GM10847 (cell line): Measurements from ENCODE around the gene PIM3.

Source experiments
- POLR2A ChIP-seq: IDR thresholded peaks from 2 replicates; pipeline ENCODE4 v1.6.1; 2011; ENCODE audit not compliant: insufficient read length; ENCODE audit errors: extremely low read depth

Gene PIM3

GRCh38 chr22:50008151-50009040 is 47.8 kb downstream of the PIM3 start:
- no peak for TF ChIP-seq POLR2A

GRCh38 chr22:50009251-50009650 is 48.7 kb downstream of the PIM3 start:
- TF ChIP-seq POLR2A: no peak

- TF ChIP-seq POLR2A: no peak
These were observed 49.4 kb downstream of the PIM3 start for GRCh38 chr22:50009765-50010675.

- no peak for TF ChIP-seq POLR2A
These were observed 50.3 kb downstream of the PIM3 start for GRCh38 chr22:50010676-50011446.

GRCh38 chr22:50011447-50012210 is 51.1 kb downstream of the PIM3 start:
- TF ChIP-seq POLR2A: no peak

GRCh38 chr22:50012211-50013181 is 51.9 kb downstream of the PIM3 start, which contains the start of gene IL17REL:
Gene IL17REL (minus strand): TSS chr22:50012765. CDS start chr22:50012646, 119 bp downstream.
- TF ChIP-seq POLR2A: no peak
